Urothelium cell line (cell line): ENCODE measurements around the gene LCN9.
"Not testable (repeated sequence)": the region's sequence is repeated elsewhere in the genome, so short reads cannot be mapped to it uniquely, and the experiment has no call there.

ENCODE experiments used
- DNase-seq: peaks from one replicate; pipeline ENCODE4 v3.0.0; 2011; ENCODE audit warnings: low spot score, mixed read lengths
- FAIRE-seq: peaks from 2 replicates; lab custom pipeline; 2011; peaks lifted over from hg19 to GRCh38; lab: Jason Lieb, UNC

The LCN9 gene, protein sequence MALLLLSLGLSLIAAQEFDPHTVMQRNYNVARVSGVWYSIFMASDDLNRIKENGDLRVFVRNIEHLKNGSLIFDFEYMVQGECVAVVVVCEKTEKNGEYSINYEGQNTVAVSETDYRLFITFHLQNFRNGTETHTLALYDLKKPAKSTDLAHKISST

DNA sequence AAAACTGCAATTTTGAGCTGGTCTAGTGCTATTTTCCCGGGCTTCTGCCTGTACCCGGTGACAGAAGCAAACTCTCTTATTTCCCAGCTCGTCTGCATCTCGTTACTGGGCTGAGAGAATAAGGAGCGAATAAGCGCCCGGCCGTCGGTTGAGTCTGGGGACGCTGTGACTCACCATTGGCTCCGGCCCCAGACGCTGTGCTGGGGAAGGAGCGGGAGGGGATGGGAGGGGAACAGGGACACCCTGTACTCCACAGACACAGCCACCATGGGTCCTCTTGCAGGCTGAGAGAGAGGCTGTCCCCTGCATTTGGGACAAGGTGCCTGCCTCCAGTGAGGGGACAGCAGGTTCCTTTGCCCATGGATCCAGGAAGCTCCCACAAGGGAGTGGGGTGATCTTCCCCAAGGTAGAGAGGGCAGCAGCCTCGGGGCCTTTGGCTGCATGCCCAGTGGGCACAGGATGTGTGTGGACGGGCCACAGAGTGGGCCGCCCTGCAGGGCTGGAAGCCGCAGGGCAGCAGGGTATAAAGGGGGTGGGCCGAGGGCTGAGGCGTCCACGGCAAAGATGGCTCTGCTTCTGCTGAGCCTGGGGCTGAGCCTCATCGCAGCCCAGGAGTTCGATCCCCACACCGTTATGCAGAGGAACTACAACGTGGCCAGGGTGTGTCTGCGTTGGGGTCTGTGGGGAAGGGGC, at the start of gene LCN9:
TSS of gene LCN9 (plus strand) at position 552 of the 693 bp plus-strand sequence. CDS start at position 565, 13 bp downstream.
- DNase-seq (peak; percentile 53), FAIRE-seq (peak; percentile 13)

DNA sequence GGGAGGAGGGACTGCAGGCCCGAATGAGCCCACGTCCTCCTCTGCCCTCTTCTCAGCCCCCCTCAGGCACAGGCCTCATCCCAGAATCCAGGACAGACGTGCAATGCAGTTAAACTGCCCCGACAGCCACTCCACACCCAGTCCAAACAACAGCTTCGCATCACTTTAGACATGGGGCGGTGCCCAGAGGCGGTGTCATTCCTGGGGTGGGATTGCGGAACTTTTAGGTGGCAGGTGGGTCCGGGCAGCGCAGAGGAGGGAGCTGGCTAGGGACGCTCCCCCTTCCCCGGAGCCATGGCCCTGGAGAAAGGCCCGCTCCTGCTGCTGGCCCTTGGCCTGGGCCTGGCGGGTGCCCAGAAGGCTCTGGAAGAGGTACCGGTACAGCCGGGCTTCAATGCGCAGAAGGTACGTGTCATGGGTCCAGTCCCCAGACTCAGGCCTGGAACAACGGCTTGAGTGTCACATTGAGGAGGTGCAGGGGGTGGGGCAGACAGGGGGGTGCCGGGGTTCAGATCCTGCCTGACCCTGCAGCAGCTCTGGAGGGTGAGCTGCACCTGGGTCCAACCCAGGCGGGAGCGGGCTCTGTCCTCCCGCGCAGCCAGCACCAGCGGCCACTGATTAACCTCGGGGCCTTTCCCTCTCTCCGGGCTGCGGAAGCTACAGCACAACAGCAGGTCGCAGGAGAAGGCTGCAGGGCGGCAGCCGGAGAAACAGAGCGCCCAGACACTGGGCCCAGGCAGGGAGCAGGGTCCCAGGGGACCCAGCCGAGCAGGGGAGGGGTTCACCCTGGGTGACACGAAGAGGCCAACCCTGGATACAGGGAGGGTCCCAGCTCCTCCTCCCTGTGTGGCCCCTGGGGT, 48.9 kb upstream of the LCN9 start:
- FAIRE-seq (no peak), DNase-seq (no peak)

DNA sequence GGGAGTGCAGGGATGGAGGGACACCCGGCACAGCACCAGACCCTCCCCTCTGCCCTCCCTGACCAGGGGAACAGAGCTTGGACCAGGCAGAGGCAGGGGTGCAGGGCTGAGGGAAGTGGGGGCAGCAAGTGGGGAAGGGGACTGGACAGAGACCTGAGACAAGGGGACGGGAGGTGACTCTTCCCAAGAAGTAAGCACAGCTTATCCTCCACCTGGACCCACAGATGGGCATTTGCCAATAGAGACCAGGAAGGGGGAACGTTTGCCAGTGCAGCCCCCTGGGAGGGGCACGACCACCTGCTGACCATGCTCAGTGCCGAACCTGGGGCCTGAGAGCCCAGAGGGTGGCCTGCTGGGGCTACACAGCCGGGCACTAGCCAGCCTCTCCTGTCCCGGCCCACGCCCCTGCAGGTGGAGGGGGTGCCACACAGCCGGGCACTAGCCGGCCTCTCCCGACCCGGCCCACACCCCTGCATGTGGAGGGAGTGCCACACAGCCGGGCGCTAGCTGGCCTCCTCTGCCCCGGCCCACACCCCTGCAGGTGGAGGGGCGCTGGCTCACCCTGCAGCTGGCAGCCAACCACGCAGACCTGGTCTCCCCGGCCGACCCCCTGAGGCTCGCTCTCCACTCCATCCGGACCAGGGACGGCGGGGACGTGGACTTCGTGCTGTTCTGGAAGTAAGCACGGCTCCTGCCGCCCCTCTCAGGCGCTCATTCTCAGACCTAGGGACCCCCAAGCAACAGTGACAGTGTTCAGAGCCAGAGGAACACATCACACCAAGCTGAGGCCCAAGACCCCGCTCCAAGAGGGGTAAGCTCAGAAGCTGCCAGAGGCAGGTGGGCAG, 48.1 kb upstream of the LCN9 start:
- no peak for DNase-seq
- FAIRE-seq, result no peak

DNA sequence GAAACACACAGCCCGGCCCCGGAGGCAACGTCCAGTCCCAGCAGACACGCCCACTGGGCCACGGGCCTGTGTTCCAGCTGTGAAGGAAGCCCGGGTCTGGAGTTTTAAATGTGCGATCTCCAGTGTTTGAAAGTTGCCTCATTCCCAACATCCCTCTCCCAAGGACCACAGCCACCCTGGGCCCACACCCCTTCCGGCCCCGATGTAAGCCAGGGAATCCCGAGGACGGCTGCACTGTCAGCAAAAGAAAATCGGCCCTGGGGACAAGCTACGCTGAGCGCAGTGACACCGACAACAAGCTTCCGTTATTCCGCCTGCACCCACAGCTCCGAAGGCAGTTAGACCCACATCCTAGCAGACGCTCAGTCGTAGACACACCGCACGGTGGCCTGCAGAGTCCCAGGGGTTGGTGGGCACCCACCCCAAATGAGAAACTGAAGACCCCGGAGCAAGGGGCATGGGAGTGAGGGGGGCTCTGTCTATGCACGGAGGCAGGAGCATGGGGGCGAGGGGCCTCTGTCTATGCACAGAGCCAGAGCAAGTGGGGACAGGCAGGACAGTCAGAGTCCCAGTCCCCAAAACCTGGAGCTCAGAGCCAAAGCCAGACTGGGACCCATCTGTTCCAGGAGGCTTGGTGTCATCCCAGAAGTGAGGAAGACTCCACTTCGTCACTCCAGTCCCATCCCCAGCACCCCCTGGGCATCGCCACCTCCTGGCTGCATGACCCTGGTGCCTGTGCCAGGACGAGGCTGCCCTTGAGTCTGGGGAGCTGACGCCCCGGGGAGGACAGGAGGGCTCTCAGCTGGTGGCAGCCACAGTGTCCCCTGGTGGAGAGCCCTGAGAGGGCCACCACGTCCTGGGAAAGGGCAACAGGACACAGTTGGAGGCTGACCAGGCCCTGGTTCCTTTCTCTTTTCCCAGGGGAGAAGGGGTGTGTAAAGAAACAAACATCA, 47.2 kb upstream of the LCN9 start:
- no peak for DNase-seq

DNA sequence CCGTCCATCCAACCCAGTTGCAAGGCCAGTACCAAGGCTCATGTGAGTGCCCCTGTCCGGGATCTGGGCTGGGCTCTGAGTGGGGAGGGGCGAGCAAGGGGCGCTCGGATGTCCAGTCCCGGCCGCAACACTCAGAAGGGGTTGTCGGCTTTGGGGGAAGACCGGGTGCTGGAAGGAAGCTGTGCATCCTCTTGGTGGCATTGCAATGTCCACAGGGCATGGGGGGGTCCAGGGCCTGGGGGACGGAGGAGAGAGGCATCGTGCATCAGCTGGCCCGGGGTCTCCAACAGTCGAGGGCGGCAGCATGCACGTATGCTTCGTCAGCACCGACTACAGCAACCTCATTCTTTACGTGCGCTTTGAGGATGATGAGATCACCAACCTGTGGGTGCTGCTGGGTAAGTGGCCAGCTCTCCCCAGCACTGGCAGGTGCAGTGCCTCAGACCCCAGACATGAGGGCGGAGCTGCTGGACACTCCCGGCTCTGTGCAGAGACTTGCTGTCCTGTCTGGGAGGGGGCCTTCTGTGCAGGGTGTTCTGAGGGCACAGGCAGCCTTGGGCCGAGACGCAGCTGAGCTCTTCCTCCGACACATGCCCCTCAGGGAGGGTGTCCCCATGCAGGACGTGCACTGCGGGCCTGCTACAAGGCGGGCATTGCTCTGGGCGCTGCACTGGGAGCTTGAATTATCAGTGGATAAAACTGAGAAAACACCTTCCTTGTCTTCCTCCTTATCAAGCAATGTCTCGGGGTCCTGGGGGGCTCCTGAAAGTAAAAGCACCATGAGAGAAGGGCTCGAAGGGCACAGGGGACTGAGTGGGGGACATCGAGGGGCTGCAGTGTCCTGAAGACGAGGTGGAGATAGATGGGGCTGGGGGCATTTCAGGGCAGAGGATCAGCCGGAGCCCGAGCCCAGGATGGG, 46.2 kb upstream of the LCN9 start:
- DNase-seq, result no peak
- FAIRE-seq, result no peak

More for the DNA sequence above, 47.2 kb upstream of the LCN9 start:
- FAIRE-seq, result no peak

DNA sequence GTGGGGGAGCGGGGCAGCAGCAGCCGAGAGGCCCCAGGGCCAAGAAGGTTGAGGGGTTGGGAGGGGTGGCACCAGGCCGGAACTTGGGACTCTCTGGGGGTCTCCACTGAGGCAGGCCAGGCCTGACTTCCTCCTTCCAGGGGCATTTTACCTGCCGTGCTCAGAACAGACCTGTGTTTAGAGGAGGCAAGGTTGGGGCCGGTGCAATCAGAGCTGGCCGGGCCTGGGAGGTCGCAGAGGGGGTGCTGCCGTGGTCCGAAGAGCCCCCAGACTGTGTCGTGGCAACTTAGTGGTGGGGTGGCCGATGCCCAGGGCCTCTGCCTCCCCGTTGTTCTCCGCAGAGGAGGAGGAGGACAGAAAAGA, 45.6 kb upstream of the LCN9 start:
- DNase-seq, result no peak
- FAIRE-seq, result no peak

DNA sequence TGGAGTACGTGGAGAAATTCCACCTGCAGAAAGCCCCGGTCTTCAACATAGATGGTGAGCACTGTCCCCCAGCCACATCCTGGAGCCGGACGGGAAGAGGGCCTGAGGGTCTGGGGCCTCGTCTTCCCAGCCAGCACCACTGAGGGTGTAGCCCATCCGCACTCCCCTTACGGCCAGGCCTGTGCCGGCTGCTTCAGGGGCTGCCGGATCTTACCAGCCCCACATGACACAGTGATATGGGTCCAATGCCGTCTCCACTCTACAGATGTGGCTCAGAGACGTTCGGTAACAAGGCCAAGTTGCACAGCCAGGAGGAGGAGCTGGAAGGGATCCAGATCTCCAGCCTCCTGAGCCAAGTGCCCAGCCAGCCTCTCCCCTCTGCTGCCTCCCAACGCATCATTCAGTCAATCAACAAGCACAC, 45.1 kb upstream of the LCN9 start:
- DNase-seq (no peak), FAIRE-seq (no peak)

DNA sequence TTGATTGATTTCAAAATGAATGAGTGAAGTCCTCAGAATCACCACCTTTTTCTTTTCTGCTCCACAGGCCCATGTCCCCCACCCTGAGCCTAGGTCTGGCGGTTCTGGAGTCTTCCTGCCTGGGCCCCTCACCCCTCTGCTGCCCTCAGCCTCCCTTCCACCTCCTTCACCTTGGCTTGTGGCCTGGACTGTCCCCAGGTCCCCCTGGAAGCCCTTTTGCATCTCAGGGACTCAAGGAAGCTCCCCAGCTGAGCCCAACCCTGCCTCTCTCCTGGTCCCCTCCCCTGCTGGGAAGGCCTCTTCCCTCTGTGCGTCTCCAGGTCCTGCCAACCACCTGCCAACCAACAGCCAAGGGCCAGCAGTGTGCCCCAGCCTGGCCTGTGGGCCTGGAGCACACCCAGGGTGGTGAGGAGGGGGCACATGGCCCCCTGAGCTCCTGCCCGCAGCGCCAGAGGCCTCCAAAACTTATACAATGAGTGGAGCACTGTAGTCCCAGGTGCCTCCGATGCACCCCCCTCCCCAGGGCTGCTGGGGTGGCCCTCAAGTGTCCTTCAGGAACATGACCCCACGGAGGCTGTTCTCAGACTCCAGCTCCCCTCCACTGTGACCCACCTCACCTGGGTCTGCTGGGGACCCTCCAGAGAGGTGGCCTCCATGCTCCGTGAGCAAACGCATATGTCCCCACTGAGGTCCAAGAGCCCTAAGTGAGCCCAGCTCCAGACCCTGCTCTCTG, 44.1 kb upstream of the LCN9 start:
- FAIRE-seq, result no peak
- DNase-seq, result no peak

DNA sequence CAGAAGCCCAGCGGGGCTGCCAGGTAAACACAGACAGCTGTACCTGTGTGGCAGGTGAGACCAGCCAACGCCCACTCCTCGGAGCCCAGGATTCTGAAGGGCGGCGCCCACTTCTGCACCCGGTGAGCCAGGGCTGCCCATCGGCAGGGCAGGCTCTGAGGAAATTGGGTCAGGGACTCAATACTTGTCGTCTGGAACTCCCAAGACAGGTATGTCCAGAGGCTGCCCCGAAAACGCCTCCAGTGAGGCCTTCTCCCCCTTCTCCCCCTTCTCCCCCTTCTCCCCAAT, 43.6 kb upstream of the LCN9 start:
- DNase-seq (no peak), FAIRE-seq (no peak)

DNA sequence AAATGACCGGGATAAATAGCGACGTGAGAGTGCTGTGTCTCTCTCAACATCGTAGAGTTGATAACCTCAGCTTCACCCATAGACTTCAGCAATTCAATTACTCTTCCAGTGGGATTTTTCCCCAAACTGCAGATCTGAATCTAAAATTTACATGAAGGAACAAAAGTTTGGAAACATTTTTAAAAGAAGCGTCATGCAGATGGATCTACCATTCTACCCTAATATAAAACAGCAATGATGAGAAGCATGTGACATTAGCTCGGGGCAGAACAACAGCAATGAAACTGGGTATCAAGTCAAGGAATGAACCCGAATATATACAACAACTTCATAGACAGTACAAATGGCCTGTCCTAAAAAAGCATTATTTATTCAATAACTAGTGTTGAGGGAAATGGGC, 42.6 kb upstream of the LCN9 start:
- DNase-seq (no peak), FAIRE-seq (no peak)

DNA sequence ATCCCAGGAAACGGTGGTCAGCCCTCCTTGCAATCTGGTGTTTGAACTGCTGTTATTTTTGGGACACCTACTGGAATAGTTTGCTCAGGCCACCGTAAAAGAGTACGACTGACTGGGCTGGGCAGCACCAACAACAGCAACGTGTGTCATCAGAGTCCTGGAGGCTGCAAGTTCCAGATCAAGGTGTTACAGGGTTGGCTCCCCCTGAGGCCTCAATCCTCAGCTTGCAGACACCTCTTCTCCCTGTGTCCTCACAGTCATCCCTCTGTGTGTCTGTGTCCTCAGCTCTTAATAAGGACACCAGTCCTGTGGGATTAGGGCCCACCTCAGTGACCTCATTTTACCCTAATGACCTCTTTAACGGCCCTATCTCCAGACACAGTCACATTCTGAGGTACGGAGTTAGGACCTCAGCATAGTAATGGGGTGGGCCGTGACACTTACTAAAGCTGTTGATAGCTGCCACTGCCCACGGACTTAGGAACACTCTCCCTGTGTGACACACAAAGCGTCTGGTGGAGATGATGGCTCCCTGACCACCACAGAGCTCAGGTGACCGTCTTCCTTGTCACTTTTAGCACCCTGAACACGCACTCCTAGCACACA, 40.6 kb upstream of the LCN9 start:
- FAIRE-seq, result no peak
- no peak for DNase-seq

DNA sequence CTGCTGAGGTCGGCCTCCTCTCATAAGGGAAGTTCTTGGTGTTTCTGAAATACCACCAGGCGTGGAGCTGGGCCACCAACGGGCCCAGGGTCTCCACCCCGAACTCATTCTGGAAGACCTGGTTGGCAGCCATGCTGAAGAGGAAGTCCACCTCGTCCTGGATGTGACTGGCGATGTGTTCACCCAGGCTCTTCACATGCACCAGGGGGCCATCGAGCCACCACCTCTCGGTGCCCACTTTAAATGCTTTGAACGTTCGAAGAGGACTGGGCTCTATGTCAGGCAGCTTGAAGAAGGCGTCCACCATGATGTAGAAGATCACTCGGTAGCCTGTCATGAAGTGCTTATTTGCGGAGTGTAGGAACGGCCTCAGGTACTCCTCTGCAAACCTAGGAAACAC, 38.8 kb upstream of the LCN9 start:
- no peak for FAIRE-seq
- no peak for DNase-seq

DNA sequence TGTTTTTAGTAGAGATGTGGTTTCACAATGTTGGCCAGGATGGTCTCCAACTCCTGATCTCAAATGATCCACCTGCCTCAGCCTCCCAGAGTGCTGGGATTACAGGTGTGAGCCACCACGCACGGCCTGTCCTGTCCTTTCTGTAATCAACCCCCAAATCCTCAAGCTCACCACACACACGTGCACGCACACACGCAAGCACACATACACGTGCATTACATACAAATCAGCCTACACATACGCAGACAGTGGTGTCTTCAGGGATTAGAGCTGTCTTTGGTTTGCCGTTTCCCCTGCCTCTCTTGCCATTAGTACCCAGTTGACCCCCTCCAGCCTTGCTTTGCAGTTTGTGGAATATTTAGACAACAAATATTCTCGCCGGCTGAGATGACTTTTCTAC, 30.3 kb upstream of the LCN9 start:
- FAIRE-seq (no peak), DNase-seq (no peak)

DNA sequence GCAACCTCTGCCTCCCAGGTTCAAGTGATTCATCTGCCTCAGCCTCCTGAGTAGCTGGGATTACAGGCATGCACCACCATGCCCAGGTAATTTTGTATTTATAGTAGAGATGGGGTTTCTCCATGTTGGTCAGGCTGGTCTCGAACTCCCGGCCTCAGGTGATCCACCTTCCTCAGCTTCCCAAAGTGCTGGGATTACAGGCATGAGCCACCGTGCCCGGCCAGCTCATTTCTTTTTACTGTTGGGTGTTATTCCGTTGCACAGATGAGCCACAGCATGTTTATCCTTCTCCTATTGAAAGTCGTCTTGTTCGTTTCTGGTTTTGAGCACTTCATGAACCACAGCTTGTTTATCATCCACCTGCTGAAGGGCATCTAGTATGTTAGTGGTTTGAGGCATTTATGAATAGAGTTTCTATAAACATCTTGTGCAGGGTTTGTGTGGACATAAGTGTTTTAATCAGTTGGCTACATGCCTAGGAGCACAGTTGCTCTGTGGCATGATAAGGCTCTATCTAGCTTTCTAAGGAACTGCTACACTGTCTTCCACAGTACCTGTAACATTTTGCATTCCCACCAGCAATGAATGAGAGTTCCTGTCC, 26.1 kb upstream of the LCN9 start:
- DNase-seq, FAIRE-seq: not testable (repeated sequence)

DNA sequence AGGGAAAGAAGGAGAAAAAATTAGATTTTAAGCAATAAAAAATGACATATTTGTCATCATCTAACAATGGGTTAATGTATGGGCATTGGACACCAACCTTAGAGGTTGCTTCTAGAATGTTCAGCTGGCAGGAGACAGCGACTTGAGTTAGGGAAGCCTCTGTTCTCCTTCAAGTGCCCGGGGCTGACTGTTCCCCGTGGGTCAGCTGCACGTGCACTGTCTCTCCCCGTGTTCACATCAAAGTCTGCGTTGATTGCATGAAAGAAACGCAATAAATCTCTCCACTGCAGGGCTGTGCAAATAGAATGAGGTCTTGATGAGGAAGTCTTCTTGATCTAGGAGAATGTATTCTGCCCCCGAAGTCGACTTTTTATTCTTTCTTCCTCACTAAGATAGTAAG, 23.9 kb upstream of the LCN9 start, which contains the start of gene GLT6D1:
TSS of gene GLT6D1 (minus strand) at position 345 of the 400 bp plus-strand sequence. CDS start 353 bp downstream, outside the sequence.
- no peak for FAIRE-seq
- DNase-seq, result no peak

DNA sequence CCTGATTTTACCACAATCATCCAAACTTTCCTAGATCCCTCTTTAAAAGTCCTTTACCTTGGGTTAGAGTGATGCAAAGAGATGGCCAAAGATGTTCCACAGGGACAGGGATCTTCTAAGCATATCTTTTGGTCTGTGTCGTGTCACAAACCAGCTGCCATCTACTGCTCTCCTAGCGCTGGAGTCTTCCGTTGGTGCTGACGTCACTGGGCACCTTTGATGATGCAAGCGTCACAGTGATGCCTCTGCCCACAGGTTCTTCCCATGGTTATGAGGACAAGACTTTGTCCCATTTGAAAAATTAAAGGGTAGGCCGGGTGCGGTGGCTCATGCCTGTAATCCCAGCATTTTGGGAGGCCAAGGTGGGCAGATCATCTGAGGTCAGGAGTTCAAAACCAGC, 22.1 kb upstream of the LCN9 start:
- DNase-seq (no peak), FAIRE-seq (no peak)

DNA sequence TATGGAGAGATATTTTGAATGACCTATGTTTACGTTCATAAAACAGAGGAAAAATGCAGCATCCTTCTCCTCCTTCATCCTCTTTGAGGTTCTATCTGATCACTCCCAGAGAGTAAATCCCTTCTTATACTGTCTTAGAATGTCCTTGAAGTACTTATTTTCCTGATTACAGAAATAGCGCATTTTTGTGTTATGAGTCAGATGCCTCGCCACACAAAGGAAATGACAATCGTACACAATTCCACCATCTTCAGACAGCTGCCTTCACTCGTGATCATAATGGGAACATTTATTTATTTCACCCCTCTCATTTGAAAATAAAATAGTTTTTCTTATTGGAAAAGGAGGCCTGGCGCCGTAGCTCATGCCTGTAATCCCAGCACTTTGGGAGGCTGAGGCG, 21.4 kb upstream of the LCN9 start:
- FAIRE-seq, result no peak
- peak; percentile 25 for DNase-seq
